ENCODE results near the gene FBXO9.

DNA sequence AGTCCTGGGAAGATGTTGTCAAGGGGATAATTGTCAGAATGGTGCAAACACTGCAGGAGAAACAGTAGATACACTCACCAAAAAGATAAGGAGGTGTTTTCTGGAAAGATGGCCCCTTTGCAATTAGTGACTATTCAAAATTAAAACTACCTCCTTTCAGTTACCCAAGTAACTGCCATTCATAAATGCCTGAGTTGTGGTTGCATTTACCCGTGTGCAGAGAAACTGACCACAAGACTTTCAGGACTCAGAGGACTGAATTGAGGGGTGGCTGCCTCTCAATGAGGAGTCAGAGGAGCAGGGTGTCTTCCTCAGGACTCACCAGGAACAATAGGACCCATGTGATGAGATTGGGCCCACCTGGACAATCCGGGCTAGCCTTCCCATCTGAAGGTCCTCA is 44.4 kb downstream of the FBXO9 start:
- no peak for TF ChIP-seq CTCF (IDR thresholded peaks at IDR 0.05; ENCODE audit: insufficient read depth, low read depth, low read length)
- no peak for TF ChIP-seq EZH2 (IDR thresholded peaks at IDR 0.05; ENCODE audit: insufficient read depth, low read length)
